Astrocyte (in vitro differentiated cells and primary cell): ENCODE results near the gene ME3.

Experiments used
- EZH2 ChIP-seq: IDR thresholded peaks from 2 replicates; pipeline ENCODE4 v1.6.1; 2012; ENCODE audit warnings: mild to moderate bottlenecking, low read length, inconsistent platforms; ENCODE audit not compliant: insufficient read depth
- TF ChIP-seq, protein P1 (sequence below): IDR thresholded peaks from 2 replicates; pipeline ENCODE4 v1.5.1; 2011; ENCODE audit warnings: low read depth, mild to moderate bottlenecking, inconsistent platforms, low read length, moderate library complexity; ENCODE audit not compliant: insufficient read depth

- no peak for TF ChIP-seq EZH2
- TF ChIP-seq, protein P1, sequence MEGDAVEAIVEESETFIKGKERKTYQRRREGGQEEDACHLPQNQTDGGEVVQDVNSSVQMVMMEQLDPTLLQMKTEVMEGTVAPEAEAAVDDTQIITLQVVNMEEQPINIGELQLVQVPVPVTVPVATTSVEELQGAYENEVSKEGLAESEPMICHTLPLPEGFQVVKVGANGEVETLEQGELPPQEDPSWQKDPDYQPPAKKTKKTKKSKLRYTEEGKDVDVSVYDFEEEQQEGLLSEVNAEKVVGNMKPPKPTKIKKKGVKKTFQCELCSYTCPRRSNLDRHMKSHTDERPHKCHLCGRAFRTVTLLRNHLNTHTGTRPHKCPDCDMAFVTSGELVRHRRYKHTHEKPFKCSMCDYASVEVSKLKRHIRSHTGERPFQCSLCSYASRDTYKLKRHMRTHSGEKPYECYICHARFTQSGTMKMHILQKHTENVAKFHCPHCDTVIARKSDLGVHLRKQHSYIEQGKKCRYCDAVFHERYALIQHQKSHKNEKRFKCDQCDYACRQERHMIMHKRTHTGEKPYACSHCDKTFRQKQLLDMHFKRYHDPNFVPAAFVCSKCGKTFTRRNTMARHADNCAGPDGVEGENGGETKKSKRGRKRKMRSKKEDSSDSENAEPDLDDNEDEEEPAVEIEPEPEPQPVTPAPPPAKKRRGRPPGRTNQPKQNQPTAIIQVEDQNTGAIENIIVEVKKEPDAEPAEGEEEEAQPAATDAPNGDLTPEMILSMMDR: no peak
Observed at GRCh38 chr11:86625981-86626380, 46.4 kb downstream of the ME3 start.
